Right ventricle myocardium superior (tissue), 1 donor: ENCODE measurements around the gene TSPAN3. TPM values are rescaled to one million over a fixed set of nuclear protein-coding genes. Genes with fewer than 3 reads are reported as not detected.

Experiments
- ATAC-seq: fragments of 200-7000 bp; cut with Tn5 transposase; one replicate; pipeline ENCODE4 v1.9.1; 2020; ENCODE audit warnings: mild to moderate bottlenecking; ENCODE audit not compliant: poor library complexity
- DNase-seq: peaks from one replicate; pipeline ENCODE4 v3.0.0-alpha.2; 2020
- intact Hi-C: fragments of 100-400 bp; cut with DNase I; formaldehyde crosslinking; loops from one replicate; pipeline ENCODE4 v1.11.2; 2022
- total RNA-seq: library from RNA; stranded (reverse); fragmentation: NEBNext Ultra II Directional; extraction: Animal tissue kit (Norgen Biotek cat#: 25700); gene quantifications from one replicate; pipeline ENCODE4 v1.2.1, GENCODE V29; 2021
- donor health status: DM: no; HTN: yes; CAD: no; lungs with severe emphysema.

The TSPAN3 gene
- total RNA-seq, 1 donor from 2014 or later: 85.2 TPM

DNA sequence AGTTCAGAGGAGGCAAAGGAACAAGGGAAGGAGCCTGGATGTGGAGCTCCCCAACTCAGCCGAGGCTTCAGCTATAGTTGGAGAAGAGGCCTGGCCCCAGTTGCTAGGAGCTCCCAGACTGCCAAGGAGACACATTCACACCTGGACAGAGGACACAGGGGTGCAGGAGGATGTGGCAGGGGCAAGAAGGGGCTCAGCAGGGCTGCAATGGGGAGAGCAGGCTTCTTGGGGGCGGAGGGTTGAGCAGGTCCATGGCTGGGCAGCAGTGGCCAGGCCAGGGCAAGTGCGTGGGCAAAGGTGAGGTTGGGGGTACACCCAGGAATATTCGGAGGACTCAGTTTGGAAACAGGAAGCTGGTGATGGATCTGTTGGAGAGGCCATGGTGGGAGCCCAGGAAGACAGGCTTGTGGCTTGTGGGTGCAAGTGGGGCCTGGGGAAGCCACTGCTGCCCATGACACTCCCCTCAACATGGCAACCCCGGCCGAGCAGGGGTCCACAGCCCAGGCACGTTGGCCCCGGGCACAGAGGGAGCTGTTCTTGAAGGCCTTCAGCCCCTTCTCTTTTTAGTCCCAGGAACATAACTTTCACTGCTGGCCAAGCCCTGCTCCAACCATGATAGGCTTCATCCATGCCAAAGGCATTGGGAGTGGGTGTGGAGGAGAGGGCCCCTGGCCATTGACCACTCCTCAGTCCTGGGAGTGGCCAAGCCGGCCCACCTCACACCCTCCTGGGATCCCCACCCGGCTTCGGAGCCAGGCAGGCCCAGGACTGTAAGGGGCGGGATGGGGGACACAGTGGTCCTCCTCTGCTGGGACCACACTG lies 33.3 kb downstream of the TSPAN3 start:
- DNase-seq: peak; percentile 29
- intact Hi-C loops: no loop called here

DNA sequence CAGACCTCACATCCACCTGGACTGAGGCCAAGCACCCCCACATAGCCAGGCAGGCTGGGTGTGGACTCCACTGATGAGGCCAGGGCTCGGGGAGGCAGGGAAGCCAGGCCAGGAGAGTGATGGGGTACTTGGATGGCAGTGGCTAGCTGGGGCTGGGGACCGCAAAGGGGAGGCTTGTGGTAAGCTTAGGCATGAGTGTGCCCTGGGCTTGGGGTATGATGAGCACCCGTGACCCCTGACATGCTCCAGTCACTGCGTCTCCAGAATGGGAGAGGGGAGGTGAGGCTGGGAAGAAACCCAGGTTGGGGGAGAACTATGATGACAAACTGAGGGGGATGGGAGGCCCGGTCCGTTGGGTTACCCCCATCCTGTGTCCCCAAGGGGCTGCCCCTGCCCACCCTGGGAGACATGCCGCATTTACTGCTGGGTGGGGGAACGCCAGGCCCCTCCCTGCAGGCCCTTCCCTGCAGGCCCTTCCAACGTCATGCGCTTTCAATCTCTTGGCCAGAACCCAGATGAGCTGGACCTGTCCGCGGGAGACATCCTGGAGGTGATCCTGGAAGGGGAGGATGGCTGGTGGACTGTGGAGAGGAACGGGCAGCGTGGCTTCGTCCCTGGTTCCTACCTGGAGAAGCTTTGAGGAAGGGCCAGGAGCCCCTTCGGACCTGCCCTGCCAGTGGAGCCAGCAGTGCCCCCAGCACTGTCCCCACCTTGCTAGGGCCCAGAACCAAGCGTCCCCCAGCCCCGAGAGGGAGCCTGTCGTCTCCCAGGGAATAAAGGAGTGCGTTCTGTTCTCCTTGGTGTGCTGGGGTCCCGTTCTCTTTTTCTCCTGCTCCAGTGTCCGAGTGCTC lies 34.1 kb downstream of the TSPAN3 start:
- intact Hi-C loops: no loop called here
- ATAC-seq: no peak

More for the DNA sequence above, 33.3 kb downstream of the TSPAN3 start:
- no peak for ATAC-seq

DNA sequence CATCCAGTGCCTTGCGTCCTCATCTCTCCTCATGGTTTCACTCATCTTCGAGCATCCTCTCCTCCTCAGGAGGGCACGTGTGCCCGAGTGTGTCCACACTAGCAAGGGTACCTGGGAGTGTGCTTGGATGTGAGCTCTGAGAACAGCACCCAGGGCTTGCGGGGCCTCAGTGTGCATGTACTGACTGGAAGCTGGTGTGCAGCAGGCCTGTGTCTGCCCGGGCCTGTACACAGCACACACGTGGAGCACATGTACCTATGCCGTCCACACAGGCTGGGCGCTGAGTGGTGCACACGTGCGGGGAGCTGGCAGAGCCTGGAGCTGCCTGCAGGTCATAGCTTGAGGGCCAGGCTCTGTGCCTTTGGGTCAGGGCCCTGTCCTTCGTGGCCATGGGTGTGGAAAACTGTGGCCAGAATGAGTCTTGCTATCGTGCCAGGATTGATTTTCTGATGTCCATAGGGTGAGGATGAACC lies 34.9 kb downstream of the TSPAN3 start:
- intact Hi-C loops: no loop called here
- peak; percentile 34 for DNase-seq
- ATAC-seq: no peak

More for the DNA sequence above, 34.1 kb downstream of the TSPAN3 start:
- peak; percentile 34 for DNase-seq

DNA sequence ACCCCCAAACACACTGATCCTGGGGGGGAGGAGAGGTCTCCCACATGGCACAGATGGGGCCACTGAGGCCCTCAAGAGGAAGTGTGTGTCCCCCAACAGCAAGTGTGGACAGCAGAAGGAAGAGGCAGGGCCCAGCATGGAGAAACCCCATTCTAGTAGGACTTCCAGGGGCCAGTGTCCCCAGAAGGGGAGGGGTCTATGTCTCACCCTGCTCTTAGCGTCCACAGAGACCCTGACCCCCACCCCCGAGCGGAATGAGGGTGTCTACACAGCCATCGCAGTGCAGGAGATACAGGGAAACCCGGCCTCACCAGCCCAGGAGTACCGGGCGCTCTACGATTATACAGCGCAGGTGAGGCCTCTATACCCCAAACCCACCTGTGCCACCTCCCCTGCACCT lies 35.3 kb downstream of the TSPAN3 start:
- no peak for ATAC-seq
- intact Hi-C loops: no loop called here

DNA sequence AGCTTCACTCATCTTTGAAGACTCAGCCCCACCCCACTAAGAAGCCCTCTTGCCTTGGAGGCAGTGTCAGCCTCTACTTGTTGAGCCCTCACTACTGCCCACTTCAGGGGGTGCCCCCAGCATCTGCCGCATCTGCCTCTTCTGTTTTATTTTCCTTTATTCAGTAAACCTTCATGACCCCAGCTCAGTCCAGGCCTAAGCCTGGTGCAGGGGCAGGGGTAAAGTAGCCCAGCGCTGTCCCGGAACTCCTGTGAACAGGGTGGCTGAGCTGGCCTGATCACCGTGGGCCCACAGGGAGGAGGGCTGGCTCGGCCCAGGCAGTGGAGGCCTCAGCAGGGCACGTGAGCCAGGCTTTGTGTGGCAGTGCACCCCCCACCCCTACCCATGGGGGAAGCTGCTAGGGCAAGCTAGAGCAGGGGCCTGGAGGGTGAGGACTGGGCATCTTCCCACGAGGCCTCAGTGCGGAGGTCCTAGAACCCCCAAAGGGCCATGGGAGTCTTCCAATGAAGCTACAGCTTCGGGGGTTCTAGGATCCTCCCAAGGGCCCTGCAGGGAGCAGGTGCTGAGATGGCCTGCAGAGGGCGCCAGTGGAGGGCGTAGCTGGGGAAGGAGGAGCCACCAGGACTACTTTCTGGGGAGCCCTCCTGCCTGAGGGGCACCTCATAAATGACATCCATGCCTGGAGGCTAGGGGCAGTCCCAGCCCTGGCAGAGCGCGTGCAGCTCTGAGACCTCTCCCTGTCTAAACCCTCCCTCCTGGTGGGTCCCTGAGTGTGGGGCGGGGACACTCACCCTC lies 36.0 kb downstream of the TSPAN3 start:
- DNase-seq: peak; percentile 41
- intact Hi-C loops: no loop called here

More for the DNA sequence above, 35.3 kb downstream of the TSPAN3 start:
- DNase-seq: peak; percentile 33

DNA sequence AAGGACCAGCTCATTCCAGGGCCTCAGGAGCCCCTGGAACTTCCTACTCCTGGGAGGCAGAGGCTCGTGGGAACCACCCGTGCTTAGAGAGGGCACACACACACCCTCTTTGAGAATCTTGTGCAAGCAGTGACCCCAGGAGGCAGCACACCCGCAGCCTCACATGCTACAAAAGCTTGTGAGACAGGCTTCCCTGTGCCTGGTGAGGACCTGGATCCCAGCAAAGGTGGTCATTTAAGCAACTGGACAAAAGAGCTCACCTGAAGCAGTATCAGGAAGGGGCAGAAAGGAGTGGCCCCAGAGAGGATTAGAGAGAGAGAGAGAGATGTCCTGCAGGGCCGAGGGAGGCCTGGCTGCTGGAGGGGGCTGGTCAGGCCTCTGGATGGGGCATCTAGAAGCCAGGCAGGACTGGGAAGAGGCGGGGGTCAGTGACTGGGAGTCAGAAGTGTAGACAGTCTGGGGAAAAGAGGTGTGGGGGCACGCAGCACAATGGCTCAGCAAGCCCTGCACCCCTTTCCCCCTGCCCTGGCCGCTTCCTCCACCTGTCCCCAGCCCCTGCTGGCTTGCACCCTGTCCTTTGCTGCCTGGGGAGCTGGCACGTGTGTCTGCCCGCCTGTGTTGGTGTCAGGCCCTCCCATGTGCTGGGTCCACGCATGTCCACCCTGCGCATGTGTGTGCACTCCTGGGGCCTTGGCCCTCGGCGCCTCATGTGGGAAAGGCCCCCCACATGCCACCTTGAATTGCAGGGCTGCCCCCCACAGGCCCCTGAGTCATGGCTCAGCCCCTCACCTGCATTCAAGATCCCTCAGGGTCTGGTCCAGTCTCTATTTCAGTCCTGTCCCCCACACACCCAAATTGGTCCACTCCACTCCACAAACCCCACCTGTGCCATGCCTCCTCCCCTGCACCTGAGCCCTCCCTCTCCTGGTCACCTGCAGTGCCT lies 36.9 kb downstream of the TSPAN3 start:
- ATAC-seq (no peak), DNase-seq (peak; percentile 30)
- intact Hi-C loops: no loop called here

More for the DNA sequence above, 36.0 kb downstream of the TSPAN3 start:
- peak; percentile 17 for ATAC-seq

DNA sequence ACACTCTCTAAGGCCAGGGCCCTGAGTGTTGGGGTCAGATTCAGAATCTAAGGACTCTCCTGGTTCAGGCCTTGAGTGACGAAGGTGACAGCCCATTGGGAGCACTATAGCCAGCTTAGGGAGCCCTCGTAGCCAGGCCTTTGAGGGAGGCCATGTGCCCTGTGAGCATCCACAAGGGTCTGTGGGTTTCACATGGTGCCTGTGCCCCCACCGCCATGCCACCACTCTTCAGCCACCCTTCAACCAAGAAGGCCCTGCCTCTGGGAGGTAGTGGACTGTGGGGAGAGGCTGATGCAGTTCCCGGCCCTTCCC lies 37.5 kb downstream of the TSPAN3 start:
- intact Hi-C loops: no loop called here
- DNase-seq (no peak), ATAC-seq (no peak)

DNA sequence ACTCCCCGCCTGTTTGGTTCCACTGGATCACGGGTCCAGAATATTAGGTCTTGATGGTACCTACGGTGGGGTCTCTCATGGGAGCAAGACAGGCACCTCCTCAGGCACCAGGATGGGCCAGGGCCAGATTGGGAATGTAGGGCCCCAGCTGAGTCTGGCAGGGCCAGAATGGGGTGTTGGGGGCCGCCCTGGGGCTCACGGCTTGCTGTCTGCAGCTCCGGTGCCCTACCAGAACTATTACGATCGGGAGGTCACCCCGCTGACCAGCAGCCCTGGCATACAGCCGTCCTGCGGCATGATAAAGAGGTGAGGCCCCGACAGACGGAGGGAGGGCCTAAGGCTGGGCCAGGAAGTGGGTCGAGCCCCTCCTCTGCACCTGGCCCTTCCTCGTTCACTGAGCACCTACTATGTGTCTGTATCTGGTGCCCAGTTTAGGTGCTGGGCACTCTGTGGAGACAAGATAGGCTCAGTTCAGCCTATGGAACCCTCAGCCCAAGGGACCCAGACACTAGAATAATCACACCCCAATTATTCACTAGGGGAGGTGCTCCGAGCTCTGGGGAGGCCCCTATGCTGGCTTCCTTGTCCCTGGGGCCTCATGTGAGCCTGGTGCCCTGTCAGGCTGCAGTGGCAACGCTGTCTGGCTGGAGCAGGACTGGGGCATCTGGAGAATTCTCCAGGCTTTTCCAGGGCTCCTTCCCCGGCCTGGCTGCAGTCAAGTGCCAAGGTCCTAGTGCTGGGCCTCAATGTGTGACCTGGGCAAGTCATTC lies 38.1 kb downstream of the TSPAN3 start:
- ATAC-seq (no peak), DNase-seq (peak; percentile 32)
- intact Hi-C loops: no loop called here

DNA sequence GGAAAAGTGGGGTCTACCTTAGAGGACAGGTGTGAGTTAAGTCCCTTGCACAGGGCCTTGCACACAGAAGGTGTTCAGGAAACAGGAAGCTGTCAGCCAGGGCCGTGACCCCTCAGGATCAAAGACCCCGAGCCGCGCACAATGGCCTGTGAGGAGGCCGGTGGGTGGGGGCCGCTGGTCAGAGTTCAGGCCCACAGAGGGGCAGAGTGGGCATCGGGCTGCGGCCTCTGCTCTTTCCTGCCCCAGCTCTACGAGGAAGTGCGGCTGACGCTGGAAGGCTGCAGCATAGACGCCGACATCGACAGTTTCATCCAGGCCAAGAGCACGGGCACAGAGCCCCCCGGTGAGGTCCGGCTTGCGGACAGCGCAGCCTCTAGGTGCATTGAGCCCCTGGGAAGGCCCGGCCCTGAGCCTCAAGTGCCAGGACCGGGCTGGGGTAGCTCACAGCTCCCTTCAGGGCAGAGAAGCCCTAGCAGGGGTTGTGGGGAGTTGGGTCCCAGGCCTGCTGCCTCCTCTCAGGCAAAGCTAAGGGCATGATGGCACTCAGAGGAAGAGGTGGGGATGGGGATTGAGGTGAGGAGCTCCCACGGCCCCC lies 38.8 kb downstream of the TSPAN3 start:
- ATAC-seq: no peak
- intact Hi-C loops: no loop called here
- DNase-seq: peak; percentile 34

DNA sequence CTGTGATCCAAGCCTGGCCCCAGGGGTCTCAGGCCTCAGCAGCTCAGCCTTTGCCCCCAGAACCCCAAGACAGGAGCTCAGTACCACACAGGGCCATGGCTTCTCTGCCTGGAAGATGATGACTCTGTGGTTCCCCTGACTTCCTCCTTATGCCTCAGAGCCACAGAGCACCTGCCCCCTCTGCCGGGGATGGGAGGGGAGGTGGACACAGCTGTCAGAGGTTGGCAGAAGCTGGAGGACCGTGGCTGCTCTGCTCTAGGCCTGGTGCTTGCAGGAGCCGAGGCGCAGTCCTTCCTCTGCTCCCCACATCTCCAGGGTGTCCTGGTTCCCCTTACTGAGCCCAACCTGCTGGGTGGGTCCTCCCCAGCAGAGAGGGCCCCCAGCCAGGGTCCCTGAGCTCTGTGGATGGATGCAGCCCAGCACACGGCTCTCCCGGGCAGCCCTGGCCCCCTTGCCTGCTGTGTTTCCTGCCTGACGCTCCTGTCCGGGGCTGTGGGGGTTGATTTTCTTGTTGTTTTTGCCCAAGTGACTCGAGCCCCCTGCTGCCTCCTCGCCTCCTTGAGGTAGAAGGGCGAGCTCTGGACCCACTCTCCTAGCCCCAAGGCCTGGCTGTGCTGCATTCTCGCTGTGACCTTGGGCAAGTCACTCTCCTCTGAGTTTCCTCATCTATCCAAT lies 39.4 kb downstream of the TSPAN3 start:
- DNase-seq (peak; percentile 37), ATAC-seq (no peak)
- intact Hi-C loops: no loop called here

DNA sequence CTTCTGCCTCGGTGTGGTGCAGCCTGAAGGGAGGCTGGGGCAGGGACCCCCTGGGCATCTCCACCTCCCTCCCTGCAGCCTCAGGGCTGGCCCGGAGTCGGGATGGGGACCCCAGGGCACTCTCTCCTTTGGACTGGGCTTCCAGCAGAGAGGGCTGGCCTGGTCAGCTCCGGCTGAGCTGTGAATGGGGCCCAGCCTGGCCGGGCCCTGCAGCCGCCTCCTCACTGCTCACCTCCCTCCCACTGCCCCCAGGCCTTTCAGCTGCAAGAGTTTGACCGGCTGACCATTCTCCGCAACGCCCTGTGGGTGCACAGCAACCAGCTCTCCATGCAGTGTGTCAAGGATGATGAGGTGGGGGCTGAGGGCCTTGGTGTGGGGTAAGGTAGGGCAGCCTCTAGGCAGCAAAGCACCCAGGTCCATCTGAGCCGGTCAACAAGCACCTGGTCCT lies 40.0 kb downstream of the TSPAN3 start:
- intact Hi-C loops: no loop called here
- peak; percentile 26 for DNase-seq
- ATAC-seq: no peak

DNA sequence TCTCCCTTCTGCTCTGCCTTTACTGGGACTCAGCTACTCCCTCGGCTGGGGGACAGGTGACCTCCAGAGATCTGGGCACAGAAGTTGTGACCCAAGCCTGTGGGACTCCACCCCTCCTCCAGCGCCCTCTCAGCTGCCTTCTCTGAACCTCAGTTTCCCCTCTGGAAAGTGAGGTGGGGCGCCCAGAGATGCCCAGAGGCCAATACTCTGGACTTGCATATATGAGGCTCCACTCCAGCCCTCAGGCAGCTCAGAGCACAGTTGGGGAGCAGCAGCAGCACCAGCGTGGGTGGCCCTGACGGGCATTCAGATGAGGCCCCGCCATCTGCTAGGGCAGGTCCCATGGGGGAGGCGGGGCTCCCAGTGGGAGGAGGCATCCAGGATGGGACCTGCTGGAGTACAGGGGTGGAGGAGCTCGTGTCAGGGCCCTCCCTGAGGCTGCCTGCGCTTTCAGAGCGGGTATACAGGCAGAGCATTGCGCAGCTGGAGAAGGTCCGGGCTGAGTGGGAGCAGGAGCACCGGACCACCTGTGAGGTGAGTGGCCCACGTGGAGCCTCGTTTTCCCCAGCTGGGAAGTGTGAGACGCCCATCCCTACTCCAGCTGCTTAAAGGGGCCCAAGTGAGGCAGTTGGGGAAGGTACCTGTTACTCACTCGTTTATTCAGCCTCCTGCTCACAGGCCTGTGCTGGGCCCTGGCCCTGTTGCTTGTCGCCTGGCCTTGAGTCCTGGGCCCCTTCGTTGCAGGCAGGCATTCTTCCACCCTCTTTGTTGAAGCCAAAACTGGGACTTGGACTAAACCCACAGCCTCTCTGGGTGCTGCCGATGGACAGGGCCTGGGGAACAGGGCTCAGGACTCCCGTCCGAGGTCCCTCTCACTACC lies 40.6 kb downstream of the TSPAN3 start:
- ATAC-seq (no peak), DNase-seq (peak; percentile 29)
- intact Hi-C loops: no loop called here

DNA sequence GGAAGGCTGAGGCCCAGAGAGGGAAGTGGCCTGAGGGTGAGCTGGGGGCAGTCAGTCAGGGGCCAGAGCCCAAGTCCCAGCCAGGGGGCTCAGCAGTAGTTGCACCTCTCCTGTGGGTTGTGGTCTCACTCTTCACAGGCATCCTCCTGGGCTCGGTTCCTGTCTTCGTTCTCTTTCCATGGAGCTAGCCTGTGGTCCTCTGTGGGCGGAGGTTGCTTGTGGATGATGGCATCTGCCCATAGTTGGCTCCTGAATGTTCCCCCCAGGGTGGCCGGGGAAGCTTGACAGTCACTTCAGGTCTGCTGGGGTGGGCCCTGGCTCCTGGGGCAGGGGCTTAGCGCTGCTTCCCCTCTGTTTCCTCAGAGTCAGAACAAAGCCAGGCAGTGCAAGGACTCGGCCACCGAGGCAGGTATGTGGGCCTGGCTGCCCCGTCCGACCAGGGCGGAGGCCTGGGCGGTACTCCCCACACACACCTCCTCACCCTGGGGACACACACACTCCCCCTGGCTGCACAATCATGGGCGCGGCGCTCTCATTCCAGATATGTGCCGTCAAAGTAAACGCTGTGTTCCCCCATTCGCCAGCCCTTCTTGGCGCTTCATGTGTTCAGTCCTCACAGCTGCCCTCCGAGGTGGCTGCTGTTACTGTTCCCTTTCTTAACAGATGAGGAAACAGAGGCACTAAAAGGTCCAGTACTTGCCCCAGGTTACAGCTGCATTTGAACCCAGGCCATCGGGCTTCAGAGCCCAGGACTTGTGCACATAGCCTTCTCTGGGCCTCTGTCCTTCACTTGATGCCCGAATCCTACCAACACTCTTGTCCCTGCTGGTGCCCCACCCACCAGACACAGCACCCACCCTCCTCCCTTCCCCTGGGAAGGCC lies 41.5 kb downstream of the TSPAN3 start:
- no peak for ATAC-seq
- intact Hi-C loops: no loop called here
- peak; percentile 37 for DNase-seq

DNA sequence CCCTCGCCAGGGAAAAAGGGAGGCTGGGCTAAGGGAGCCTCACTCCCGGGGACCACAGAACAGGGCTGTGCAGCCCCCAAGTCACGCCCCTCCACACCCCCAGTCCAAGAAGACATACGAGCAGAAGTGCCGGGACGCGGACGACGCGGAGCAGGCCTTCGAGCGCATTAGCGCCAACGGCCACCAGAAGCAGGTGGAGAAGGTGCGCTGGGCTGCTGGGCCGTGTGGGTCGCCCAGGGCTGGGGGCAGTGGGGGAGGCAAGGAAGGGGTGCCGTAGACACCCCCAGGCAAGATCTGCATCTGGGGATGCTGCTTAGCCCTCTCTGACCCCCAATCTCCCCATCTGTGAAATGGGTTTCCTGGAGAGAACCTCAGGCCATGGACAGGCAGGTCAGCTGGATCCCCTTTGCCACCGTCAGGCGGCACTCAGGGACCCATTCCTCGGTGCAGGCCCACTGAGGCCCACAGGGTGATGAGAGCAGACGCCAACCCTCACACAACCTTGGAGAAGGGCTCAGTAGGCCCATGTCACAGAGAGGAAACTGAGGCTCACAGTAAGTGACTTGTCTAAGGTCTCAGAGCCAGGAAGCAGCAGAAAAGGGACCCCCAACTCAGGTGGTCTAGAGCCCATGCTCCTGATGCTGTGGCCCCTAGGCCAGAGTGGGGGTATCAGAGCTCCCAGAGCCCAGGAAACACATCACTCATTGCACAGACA lies 42.3 kb downstream of the TSPAN3 start:
- ATAC-seq (no peak), DNase-seq (peak; percentile 35)
- intact Hi-C loops: no loop called here
